Measurements from ENCODE around the gene DUS3L. TPM values are rescaled to one million over a fixed set of nuclear protein-coding genes. Genes with fewer than 3 reads are reported as not detected.

The DUS3L gene
- total and polyA plus RNA-seq, 2 donors (not counting 3 experiments of a cell fraction or from before 2014, with no cell fraction given), result 25.8 to 38.9 TPM

- dilution Hi-C loops (cut with MboI; ENCODE audit: extremely low pct_ligation_motif_present, low sequenced_read_pairs), result no loop called here
- POLR2A ChIA-PET, result no interaction called here
- no peak for FAIRE-seq
These were observed 2.2 kb upstream of the DUS3L start for GRCh38 chr19:5793188-5793587.

More at GRCh38 chr19:5793188-5793587, 2.2 kb upstream of the DUS3L start:
- intact Hi-C loops (cut with micrococcal nuclease), result no loop called here
- Histone ChIP-seq H3K27ac (ENCODE audit: insufficient read depth, low read depth, low read length) (no peak overlapping the region), H3K4me2 (ENCODE audit: insufficient read depth, low read length) (no peak overlapping the region), H3K4me1 (ENCODE audit: control insufficient read depth, extremely low read depth, insufficient read depth, low read length) (peaks cover 5% of the 10 kb centered on the region), H4K20me1 (replicated peaks; ENCODE audit: control insufficient read depth, extremely low read depth, insufficient read depth, low read length) (no peaks in the 10 kb centered on the region), H3K79me2 (ENCODE audit: control insufficient read depth, insufficient read depth, low read length) (peaks cover 8% of the 10 kb centered on the region), H2AFZ (ENCODE audit: low read depth, low read length) (no peak overlapping the region), H3K9ac (replicated peaks; ENCODE audit: extremely low read depth, insufficient read depth, low read length) (no peak overlapping the region), H3K27me3 (ENCODE audit: control insufficient read depth in 2 of 2, insufficient read depth in 2 of 2, low read length in 2 of 2) (no peaks in the 10 kb centered on the region), H3K9me1 (replicated peaks; ENCODE audit: control insufficient read depth, extremely low read depth, insufficient read depth, low read length) (no peaks in the 10 kb centered on the region), H3K4me3 (replicated peaks in 1 of 3; ENCODE audit: insufficient read depth in 1 of 3, low read depth in 1 of 3, low read length in 3 of 3) (no peak overlapping the region), H3K9me3 (replicated peaks; ENCODE audit: control insufficient read depth, insufficient read depth, low read length) (no peaks in the 10 kb centered on the region), H3K36me3 (ENCODE audit: control insufficient read depth in 2 of 2, extremely low read depth in 1 of 2, insufficient read depth in 2 of 2, low read length in 2 of 2) (peaks cover 4 to 11% of the 10 kb centered on the region in 2 experiments)
- no TSS peak for BruUV-seq (replicated peaks)
- CTCF ChIA-PET, result interaction anchor here (0.8 to 2.6 kb wide), 5 partner anchors 11 to 270 kb away, joined by 3 to 20 read pairs (median 5); partner anchors contain the start of gene RPL36
- no peak for TF ChIP-seq GATA2 (IDR thresholded peaks at IDR 0.05; ENCODE audit: insufficient read depth, insufficient read length, low read depth, low read length)
- no peak for TF ChIP-seq EZH2 (IDR thresholded peaks at IDR 0.05; ENCODE audit: borderline replicate concordance, low read depth, low read length, severe bottlenecking)
- TF ChIP-seq FOS (IDR thresholded peaks at IDR 0.05; ENCODE audit: borderline replicate concordance, insufficient read depth, low read length), result no peak
- TF ChIP-seq MAX (IDR thresholded peaks at IDR 0.05; ENCODE audit: insufficient read depth, insufficient read length), result no peak
- no peak for TF ChIP-seq CTCF (IDR thresholded peaks at IDR 0.05; ENCODE audit: extremely low read depth in 1 of 2, insufficient read depth in 1 of 2, low read depth in 1 of 2, low read length in 2 of 2)
- DNase-seq (ENCODE audit: low read depth, low spot score), result no peak

Data from endothelial cell of umbilical vein (primary cell).